Measurements from ENCODE around the gene LAPTM5.

The LAPTM5 gene

DNA sequence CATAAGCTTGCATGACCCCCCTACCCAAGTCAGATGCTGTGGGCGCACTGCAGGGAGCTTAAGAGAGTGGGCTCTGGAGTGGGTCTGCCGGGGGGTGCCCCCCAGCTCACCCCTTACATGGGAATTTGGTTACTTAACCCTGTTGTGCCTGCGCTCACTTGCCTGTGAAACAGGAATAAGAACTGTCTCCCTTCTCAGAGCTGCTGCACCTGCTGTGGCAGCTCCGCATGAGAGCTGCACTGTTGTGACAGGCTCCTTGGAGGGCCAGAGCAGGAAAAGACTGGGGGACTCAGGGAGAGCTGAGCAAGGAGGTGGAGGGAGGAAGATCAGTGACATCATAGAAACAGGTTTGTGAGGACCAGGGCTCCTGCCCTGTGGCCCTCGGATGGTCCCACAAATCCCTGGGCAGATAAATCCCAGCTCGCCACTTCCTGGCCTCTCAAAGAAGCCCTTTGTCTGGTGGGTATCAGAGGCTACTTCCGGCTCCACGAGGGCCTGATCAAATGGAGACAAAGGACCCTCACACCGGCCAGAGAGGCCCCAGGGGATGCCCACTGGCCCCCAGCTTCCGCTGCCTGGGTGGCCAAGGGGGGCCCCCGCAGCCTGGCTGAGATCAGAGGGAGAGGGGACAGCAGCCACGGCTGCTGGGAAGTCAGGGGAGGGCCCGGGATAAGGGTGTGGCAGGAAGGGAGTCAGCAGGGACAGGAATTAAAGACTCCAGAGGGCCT, 28.9 kb upstream of the LAPTM5 start:
- no peak for DNase-seq

DNA sequence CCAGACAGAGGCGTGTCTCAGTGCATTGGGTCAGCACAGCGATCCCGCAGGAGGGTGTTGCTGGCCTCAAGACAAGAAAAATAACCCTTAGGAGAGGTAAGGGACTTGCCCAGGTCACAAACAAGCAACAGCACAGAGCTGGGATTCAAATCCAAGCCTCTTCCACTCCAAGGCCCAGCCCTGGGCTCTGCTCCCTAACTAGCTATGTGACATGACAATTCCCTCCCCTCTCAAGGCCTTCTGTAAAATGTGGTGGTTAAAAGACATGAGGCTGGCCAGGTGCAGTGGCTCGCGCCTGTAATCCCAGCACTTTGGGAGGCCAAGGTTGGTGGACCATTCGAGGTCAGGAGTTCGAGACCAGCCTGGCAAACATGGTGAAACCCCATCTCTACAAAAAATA, 28.1 kb upstream of the LAPTM5 start:
- no peak for DNase-seq

DNA sequence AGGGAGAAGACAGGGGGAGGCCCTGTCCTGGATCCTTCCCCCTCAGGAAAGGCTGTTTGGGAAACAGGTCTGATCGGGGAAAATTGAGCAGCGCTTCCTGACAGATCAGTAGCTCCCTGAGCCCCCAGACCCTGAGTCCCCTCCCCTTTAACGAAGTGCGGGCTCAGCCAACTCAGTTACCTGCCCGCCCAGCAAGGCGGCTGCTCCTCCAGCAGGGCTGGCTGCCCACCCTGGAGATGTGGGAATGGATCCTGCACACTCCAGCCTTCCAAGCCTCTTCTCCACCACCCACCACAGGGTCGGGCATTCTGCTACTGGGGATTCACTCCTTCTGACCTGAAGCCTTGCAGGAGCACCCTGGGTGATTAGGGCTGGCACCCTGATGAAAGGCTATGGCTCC, 27.6 kb upstream of the LAPTM5 start:
- no peak for DNase-seq

DNA sequence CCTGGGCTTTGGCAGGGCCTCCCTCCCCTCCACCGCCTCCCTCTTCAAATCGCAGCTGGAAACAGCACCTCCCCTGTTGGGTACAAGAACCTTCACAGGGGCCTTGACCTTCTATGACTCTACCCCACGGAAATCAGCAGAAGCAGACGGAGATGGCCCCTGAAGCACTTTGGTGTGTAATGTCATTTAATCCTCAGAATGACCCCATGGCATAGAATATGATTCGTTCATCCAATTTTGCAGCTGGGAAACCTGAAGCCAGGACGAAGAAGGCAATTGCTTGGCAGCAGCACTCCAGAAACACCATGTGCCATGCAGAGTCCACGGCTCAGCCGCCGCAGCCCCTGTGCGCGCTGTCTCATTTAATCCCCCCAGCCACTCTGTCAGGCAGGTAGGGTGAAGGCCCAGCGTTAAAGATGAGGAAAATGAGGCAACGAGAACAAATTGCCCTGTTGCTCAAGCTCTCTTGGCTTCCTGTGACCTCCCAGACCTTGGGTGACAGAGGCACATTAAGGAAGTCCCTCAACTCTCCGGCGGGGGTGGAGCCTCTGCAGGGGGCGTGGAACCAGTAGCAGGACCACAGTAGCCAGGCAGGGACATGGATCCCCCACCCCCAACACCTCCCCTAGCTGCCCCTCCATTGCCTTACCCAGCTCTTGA, 25.8 kb upstream of the LAPTM5 start:
- DNase-seq: no peak

DNA sequence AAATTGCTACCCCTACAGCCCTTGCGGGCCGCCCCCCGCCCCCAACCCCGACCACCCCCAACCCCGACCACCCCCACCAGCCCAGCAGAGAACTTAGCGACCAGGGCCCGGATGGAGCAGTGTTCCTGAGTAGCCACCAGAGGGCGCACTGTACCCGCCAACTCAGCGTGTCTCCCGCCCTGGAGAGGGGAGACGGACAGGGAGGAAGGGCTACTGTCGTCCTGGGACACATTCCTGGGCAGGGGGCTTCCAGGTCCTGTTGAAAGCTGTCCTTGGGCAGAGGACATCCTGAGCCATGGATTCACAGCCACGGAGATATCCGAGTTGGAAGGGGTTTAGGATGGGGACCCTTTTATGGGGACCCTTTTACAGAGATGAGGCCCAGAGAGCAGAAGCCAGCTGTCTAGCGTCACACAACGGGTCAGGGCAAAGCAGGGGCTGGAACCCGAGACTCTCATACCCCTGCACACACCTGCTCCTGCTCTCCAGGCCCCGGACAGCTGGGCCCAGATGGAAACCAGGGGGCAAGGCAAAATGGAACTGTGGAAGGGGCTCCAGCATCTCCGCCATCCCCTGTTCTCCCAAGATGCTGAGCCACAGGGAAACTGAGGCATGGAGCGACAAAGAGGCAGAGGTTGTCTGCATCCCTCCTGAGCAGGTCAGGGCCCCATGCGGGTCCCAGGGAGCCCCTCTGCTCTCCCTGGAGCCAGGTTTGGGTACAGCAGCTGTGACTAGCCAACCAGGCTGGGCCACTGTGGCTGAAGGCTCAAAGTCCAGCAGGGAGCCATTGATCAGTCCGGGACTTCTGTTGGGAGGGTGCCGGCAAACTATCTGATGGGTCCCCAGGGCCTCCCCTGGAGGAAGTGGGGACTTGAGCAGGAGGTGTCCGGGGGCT, 25.0 kb upstream of the LAPTM5 start:
- DNase-seq: peak; percentile 63

DNA sequence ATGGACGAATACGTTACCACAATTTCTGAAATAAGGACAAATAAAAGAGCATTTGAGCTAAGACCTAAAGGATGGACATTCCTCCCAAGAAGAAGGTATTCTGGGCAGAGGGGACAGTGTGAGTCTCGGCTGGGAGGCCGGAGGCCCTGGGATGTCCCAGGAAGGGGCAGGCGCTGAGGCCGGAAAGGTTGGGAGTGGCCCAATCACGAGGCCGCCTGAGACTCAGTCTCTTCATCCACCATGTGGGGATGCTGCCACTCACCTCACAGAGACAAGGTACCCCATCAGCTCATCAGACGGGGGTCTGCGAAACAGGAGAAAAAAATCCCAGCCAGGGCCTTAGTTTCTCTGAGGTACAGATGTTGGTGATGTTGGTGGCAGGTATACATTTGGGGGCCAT, 24.3 kb upstream of the LAPTM5 start:
- no peak for DNase-seq

DNA sequence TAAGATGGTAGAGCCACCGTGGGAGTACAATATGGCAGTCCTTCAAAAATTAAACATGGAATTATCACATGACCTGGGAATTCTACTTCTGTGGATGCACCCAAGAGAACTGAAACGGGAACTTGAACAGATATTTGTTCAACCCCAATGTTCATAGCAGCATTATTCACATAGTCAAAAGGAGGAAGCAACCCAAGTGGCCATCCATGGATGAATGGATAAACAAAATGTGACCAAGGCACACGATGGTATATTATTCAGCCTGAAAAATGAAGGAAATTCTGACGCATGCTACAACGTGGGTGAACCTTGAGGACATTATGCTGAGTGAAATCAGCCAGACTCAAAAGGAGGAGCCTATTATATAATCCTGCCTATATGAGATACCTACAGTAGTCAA, 22.8 kb upstream of the LAPTM5 start:
- no peak for DNase-seq

DNA sequence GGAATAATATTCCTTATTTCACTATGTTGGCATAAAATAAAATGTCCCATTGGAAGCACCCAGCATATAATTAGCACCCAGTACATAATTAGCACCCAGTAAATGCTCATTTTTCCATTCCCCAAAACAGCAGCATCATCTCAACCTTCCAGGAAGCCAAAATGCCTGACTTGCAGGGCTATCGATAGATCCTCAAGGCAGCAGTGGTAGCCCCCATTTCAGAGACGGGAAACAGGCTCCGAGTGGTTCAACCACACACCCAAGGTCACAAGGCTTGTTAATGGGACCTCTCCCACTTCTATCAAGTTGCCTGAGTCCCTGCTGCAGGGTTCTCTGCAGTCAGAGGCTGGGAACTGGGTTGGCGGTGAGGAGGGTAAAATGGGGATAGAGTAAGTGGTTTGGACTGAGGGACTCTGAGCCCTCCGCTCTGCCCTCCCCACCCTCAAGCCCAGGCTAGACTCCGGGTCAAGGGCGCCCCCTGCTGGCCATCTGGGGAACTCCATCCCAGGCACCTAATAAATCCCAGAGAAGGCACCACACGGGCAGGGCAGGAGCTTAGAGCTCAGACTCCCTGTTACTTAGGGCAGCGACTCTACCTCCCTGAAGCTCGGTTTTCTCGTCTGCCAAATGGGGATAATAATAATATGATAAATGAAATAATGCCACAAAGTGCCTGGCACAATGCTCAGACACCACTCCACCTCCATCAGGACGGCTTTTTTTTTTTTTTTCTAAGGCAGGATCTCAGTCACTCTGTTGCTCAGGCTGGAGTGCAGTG, 21.9 kb upstream of the LAPTM5 start:
- peak; percentile 86 for DNase-seq

DNA sequence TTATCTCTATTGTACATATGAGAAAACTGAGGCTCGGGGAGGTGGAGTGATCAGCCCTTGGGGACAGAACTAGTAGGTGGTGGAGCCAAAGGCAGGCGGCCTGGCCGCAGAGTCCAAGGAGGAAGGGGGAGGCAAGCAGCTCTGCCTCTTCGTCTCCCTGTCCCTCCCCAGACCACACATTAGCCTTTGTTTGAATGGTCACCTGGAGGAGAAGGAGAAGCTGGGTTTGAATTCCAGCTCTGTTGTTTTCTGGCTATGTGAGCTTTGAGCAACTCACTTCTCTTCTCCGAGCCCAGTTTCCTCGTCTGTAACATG, 21.4 kb upstream of the LAPTM5 start:
- DNase-seq: no peak

DNA sequence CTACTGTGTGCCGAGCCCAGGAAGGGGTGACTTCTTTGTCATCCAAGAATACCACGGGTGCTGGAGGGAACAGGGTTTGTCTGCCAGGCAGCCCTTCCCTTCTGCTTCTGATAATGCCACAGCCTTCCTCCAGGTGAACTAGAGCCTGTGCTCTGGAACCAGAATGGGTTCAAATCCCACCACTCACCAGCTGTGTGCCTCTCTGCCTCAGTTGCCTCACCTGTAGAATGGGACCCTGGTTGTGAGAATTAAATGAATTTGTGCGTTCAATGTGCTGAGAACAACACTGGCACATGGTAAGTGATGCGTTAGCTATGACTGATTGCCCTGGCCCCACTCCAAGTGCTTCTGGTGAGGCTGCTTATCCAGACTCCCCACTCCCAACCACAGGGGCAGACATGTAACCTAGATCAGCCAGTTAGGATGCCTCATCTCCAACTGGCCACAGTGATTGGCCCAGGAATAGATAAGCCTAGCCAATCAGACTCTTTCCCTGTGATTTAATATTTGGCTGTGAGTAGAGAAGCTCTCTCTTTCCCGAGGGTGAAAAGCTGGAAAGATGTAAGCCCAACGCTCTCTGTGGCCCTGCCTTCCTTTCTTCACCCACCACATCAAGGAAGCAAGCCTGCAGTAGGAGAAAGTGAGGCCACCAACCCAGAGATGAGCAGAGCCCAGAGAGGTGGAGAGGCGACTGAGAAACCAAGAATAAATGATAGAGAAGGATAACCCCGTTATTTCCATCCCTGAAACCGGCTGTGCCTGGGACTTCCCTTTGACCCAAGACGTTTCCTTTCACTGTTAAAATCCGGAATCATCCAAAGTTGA, 20.8 kb upstream of the LAPTM5 start:
- peak; percentile 94 for DNase-seq

DNA sequence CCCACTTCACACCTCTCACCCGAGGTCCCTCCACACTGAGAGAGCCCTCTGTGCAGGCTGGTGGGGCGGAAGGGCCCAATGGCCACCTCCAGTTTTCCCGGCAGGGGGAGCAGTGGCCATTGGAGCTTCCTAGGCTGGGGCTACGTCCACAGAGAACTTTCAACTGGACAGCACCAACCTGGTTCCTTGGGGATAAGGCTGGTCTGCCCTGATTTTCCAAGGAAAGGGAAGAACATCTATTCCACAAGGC, 20.3 kb upstream of the LAPTM5 start:
- DNase-seq: no peak

DNA sequence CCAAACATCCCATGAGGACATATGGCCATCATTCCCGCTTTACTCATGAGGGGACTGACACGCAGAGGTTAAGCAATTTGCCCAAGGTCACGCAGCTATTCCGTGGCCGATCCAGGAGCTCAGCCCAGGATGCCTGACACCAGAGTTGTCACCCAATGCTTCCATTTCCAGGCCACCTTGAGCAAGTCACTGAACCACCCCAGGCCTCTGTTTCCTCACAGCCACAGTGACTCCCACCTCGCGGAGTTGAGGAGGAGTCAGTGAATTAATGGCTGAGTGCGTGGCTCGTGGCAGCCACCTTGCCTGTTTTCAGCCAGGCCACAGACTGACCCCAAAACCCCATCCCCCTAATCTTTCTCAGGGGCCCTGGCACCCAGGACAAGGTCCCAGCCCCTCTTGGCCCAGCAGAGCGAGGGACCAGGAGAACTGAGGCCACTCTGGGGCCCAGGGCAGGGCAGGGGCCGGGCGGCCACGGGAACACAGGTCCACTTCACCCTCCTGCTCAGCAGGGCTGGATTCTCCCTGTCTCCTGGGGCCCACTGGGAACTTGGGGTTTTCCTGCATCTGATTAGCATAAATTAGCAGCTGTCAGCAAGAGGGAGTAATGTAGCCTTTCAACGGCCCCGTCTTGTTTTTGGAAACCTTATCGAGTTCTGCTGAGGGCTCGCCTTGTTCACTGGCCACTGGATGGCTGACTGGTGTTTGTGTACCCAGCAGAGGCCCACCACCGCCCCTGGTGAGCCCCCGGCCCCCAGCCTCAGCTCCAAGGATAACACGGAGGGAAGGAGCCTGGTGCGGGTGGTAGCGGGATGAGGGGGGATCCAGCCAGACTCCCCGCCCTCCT, 19.7 kb upstream of the LAPTM5 start:
- no peak for DNase-seq

DNA sequence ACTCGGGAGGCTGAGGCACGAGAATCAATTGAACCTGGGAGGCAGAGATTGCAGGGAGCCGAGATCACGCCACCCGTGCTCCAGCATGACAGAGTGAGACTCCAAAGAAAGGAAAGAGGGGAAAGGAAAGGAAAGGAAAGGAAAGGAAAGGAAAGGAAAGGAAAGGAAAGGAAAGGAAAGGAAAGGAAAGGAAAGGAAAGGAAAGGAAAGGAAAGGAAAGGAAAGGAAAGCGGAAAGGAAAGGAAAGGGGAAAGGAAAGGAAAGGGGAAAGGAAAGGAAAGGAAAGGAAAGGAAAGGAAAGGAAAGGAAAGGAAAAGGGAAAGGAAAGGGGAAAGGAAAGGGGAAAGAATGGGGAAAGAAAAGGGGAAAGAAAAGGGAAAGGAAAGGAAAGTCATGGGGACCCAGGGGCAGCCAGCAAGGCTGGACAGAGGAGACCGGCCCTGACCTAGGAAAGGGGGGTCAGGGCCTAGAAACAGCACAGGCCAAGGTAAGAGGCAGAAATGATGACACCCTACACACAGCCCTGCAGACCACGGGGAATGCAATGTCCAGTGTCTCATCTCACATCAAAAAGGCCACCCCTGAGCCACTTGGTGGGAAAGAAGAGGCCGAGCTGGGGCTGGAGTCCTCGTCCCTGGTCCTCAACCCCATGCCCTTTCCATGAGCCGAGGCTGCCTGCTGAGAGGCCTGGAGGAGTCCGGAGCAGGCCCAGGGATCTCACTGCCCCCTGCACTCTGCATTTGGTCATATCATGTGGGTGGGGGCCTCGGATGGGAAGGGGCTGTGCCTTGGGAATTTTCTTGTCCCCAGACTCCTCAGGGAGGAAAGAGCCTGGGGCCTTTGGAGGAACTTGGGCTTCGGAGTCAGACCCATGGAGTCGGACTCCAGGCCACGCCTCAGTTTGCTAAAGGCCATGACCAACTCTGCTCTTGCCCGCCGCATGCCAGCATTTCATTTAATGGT, 18.8 kb upstream of the LAPTM5 start:
- DNase-seq: no peak

DNA sequence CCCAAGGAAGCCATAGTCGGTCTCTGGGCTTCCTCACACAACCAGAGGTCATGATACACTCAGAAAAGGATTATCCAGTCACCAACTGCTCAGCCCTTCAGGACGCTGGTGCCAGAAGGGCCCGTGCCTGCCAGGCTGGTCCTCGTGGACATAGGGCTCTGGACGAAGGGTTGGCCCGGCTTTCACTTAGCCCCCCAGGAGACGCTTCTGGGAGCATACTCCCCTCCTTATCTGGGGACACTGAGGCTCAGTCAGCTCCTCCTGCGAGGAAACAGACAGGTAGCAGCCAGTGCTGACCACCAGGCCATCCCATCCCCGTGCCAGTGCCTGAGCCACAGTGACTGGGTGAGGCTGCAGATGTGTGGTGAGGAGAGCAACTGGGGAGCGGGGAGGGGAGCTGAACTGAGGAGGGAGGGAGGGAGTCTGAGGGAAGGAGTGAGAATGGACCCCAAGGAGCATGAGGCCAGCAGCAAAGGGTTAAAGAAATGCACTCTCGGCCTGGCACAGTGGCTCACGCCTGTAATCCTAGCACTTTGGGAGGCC, 17.9 kb upstream of the LAPTM5 start:
- no peak for DNase-seq

DNA sequence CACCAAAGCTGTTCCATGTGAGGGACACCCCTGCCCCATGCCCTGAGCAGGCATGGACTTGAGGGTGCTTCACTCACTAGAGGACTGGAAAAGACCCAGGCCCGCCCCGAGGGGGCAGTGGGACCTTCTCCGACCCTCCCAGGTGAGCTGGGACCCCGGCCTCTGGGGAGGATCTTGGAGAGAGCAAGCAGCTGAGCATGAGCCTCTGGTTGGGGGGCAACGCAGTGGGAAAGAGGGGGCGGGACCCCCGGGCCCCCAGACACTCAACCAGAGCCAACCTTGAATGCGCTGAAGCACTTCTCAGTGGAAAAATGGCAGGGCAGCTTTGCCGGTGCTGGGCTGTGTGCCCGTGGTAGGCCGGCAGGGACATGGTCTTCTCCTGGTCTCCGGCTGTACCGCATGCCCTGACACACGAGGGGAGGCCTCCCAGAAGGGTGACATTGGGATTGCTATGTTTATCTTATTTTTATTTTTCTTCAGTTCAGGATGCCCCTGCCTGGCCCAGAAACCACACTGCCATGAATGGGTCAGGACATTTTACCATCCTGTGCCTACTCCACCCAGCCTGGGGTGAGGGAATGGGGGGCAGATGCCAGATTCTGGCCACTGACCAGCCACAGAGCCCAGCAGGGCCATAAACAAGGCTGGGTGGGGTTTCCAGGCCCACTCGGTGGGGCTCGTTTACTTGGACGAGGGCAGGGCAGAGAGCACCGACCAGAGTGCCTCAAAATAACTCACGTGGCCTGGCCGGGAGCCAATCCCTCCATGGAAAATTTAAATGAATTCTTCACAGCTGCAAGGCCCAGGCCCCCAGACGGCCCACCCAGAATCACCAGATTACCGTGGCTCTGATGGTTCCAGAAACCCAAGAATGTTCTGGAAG, 17.2 kb upstream of the LAPTM5 start:
- no peak for DNase-seq

DNA sequence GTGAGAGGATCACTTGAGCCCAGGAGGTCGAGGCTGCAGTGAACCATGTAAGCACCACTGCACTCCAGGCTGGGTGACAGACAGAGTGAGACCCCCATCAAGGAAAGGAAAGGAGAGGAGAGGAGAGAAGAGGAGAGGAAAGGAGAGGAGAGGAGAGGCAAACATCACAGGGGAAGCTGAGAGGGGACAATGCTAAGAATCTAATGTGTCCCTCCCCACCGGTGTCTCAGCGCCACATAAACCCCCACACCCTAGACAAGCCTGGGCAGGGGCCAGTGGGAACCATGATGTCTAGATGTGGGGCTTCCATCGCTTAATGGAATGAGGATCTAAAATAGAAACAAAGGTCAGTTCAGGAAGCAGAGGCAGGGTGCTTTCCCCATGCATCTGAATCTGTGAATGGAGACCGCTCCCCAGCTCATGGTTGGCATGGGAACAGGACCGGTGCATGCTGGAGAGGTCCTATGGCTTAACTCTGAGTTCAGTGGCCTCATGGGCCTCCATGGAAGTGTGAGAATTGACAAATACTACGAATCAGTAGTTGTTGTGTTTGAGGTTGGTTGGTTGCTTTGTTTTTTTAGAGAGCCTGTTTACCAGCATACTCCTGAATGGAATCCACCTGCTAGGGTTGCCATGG, 16.3 kb upstream of the LAPTM5 start:
- DNase-seq: no peak

DNA sequence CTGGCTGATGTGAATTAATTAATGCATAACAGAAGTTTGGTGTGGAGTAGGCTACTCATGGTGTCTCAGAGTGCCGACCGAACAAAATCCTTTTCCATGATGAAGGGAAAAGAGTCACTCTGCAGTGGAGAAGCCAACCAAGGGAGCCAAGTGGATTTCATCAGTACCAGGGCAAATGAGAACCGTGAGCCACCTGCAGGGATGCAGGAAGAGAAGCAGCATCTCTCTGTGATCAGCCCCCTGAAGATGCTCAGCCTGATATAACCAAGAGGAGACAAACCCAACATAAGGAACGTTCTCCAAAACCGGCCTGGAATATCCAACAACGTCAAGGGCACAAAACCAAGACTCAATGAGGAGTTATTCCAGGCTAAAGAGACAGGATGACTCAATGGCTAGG, 13.4 kb upstream of the LAPTM5 start:
- DNase-seq: no peak

DNA sequence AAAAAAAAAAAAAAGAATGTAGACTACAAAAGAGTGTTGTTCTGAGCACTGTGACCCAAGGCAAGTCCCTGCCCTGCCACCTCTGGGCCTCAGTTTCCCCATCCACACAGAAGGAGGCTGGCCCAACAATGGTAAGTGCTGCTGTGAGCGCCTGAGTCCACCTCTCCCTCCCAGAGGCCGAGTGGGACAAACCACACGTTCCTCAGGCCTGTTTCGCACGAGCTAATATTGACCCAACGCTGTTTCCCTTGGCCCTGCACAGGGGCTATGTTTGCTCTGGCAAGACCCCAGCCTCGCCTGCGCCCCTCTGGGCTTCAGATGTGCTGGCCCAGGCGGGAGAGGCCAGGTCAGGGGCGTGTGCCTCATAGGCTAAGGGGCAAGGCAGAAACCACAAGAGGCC, 12.6 kb upstream of the LAPTM5 start:
- DNase-seq: no peak

All from NCI-H1694 (cell line).